ENCODE results near the gene UTY. TPM values are rescaled to one million over a fixed set of nuclear protein-coding genes. Genes with fewer than 3 reads are reported as not detected.
A peak's percentile ranks its signal among the peaks of the same experiment; 100 is the strongest.

UTY gene
- total RNA-seq, 1 donor: 3.5 TPM

DNA sequence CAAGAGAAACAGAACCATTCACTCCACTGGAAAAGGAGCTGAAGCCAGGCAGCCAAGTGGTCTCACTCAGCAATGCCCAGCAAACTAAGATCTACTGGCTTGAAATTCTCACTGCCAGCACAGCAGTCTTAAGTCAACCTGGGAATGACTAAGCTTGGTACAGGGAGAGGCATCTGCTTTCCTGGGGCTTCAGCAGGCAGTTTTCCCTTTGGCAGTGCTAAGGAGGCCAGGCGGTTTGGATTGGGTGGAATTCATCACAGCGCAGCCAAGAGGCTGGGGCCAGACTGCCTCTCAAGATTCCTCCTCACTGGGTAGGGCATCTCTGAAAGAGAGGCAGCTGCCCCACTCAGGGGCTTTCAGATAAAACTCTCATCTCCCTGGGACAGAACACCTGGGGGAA, 149.2 kb downstream of the UTY start:
- TF ChIP-seq, protein P1, sequence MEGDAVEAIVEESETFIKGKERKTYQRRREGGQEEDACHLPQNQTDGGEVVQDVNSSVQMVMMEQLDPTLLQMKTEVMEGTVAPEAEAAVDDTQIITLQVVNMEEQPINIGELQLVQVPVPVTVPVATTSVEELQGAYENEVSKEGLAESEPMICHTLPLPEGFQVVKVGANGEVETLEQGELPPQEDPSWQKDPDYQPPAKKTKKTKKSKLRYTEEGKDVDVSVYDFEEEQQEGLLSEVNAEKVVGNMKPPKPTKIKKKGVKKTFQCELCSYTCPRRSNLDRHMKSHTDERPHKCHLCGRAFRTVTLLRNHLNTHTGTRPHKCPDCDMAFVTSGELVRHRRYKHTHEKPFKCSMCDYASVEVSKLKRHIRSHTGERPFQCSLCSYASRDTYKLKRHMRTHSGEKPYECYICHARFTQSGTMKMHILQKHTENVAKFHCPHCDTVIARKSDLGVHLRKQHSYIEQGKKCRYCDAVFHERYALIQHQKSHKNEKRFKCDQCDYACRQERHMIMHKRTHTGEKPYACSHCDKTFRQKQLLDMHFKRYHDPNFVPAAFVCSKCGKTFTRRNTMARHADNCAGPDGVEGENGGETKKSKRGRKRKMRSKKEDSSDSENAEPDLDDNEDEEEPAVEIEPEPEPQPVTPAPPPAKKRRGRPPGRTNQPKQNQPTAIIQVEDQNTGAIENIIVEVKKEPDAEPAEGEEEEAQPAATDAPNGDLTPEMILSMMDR (IDR thresholded peaks at IDR 0.05; ENCODE audit: insufficient read depth, low read depth, low read length): no peak
- no peak overlapping the region for H3K4me3 ChIP-seq (ENCODE audit: low read depth, low read length)
- no peak for DNase-seq (ENCODE audit: low read depth)

DNA sequence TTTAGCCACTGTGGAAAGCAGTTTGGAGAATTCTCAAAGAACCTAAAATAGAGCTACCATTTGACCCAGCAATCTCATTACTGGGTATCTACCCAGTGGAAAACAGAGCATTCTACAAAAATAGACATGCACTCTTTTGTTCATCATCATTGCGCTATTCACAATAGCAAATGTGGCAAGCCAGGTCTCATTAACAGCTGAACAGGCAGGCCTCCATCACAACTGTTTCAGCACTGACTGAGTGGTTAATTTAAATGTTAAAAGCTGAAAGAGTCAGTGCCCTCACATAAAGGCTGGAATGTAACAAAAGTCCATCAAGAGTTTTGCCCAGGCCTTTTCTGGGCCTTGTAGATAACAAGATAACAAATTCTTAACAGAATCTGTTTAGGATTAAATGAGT, 166.9 kb downstream of the UTY start:
- TF ChIP-seq, protein P1 (IDR thresholded peaks at IDR 0.05; ENCODE audit: insufficient read depth, low read depth, low read length): no peak
- no peak overlapping the region for H3K4me3 ChIP-seq (ENCODE audit: low read depth, low read length)
- no peak for DNase-seq (ENCODE audit: low read depth)

DNA sequence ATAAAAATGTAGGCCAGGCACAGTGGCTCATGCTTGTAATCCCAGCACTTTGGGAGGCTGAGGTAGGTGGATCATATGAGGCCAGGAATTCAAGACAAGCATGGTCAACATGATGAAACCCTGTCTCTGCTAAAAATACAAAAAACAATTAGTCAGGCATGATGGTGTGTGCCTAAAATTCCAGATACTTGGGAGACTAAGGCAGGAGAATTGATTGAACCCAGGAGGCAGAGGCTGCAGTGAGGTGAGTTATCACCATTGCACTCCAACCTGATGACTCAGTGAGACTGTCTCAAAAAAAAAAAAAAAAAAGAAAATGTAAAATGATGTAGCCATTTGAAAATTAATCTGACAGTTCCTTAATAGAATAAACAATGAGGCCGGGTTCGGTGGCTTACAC, 171.9 kb downstream of the UTY start:
- TF ChIP-seq, protein P1 (IDR thresholded peaks at IDR 0.05; ENCODE audit: insufficient read depth, low read depth, low read length): no peak
- DNase-seq (ENCODE audit: low read depth): no peak
- no peak overlapping the region for H3K4me3 ChIP-seq (ENCODE audit: low read depth, low read length)

DNA sequence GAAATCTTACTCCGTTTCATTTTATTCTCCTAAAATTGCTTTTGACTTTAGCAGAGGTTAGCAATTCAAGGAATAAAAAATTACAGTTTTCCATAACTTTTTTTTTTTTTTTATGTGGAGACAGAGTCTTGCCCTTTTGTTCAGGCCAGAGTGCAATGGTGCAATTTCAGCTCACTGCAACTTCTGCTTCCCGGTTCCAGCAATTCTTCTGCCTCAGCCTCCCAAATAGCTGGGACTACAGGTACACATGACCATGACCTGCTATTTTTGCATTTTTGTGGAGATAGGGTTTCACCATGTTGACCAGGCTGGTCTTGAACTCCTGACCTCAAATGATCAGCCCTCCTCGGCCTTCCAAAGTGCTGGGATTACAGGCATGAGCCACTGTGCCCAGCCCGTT, 179.0 kb downstream of the UTY start:
- H3K4me3 ChIP-seq (ENCODE audit: low read depth, low read length): no peak overlapping the region
- TF ChIP-seq, protein P1 (IDR thresholded peaks at IDR 0.05; ENCODE audit: insufficient read depth, low read depth, low read length): no peak

DNA sequence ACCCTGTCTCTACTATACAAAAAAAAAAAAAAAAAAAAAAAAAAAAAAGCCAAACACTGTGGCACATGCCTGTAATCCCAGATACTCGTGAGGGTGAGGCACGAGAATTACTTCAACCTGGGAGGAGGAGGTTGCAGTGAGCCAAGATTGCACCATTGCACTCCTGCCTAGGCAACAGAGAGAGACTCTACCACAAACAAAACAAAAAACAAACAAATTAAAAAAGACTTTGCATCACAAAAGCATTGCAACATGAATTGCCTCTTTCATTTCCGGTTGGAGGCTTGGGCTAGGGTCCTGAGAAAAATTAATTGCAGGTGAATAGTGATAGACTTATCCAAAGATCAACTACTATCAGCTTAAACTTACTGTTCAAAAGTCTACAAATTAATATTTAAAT, 180.4 kb downstream of the UTY start:
- no peak overlapping the region for H3K4me3 ChIP-seq (ENCODE audit: low read depth, low read length)
- DNase-seq (ENCODE audit: low read depth): no peak
- TF ChIP-seq, protein P1 (IDR thresholded peaks at IDR 0.05; ENCODE audit: insufficient read depth, low read depth, low read length): no peak

More for the DNA sequence above, 179.0 kb downstream of the UTY start:
- DNase-seq (ENCODE audit: low read depth): no peak

DNA sequence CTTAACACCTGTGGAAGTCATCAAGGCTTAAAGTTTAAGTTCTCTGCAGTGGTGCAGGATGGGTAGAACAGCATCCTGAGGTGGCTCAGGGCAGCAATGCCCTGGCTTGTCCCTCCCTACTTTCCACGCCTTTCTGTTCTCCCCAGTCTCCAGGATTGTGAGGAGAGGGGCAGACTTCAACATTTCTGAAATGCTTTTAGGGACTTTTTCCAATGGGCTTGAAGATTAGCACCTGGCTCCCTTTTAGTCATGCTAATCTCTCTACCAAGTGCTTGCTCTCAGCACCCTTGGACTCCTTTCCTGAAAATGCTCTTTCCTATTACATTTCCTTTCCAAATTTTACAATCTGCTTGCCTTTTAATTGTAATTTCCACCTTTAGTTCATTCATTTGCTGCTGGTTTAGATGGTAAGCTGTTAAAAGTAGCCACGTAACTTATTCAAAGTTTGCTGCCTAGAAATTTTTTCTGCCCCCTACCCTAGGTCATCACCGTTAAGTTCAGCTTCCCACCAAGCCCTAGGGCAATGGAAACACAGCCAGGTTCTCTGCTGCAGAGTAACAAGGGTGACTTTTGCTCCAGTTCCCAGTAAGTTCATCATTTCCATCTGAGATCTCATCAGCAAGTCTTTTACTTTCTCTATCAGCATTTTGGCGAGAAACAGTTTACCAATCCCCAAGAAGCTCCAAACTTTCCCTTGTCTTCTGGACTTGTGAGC, 183.5 kb downstream of the UTY start:
- no peak overlapping the region for H3K4me3 ChIP-seq (ENCODE audit: low read depth, low read length)
- DNase-seq (ENCODE audit: low read depth): no peak
- TF ChIP-seq, protein P1 (IDR thresholded peaks at IDR 0.05; ENCODE audit: insufficient read depth, low read depth, low read length): no peak

DNA sequence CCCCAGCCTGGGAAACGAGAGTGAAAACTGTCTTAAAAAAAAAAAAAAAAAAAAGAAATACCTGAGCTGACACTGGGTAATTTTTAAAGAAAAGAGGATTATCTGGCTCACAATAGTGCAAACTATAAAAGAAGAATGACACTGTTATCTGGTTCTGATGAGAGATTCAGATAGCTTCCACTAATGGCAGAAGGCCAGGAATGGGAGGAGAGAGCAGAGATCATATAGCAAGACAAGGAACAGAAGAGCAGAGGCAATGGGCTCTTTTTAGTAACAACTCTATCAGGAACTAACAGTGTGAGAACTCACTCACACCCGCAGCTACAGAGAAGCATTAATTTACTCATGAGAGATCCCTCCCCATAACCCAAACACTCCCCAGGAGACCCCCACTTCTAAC, 184.8 kb downstream of the UTY start:
- peak; percentile 2 for DNase-seq (ENCODE audit: low read depth)
- no peak overlapping the region for H3K4me3 ChIP-seq (ENCODE audit: low read depth, low read length)
- TF ChIP-seq, protein P1 (IDR thresholded peaks at IDR 0.05; ENCODE audit: insufficient read depth, low read depth, low read length): no peak

All from fibroblast of villous mesenchyme (primary cell).